ENCODE measurements around the gene ANO5.
"Not testable (repeated sequence)": the region's sequence is repeated elsewhere in the genome, so short reads cannot be mapped to it uniquely, and the experiment has no call there.

The ANO5 gene

GRCh38 chr11:22207162-22207561 lies 14.3 kb downstream of the ANO5 start:
- no peak for DNase-seq

- no peak for DNase-seq
These were observed 15.4 kb downstream of the ANO5 start for GRCh38 chr11:22208151-22208858.

GRCh38 chr11:22216940-22217339 lies 24.1 kb downstream of the ANO5 start:
- DNase-seq: no peak

- DNase-seq: no peak
These were observed 28.3 kb downstream of the ANO5 start for GRCh38 chr11:22221143-22221542.

- DNase-seq: no peak
These were observed 32.3 kb downstream of the ANO5 start for GRCh38 chr11:22225190-22225589.

GRCh38 chr11:22234743-22235142 lies 41.9 kb downstream of the ANO5 start:
- DNase-seq: no peak

GRCh38 chr11:22244986-22245592 lies 52.2 kb downstream of the ANO5 start:
- DNase-seq: peak; percentile 27

- DNase-seq: no peak
These were observed 54.1 kb downstream of the ANO5 start for GRCh38 chr11:22246992-22247391.

GRCh38 chr11:22249871-22250270 lies 57.0 kb downstream of the ANO5 start:
- DNase-seq: no peak

- no peak for DNase-seq
These were observed 64.0 kb downstream of the ANO5 start for GRCh38 chr11:22256876-22257275.

- no peak for DNase-seq
These were observed 70.7 kb downstream of the ANO5 start for GRCh38 chr11:22263613-22264012.

- DNase-seq: not testable (repeated sequence)
These were observed 76.2 kb downstream of the ANO5 start for GRCh38 chr11:22268983-22269624.

GRCh38 chr11:22273781-22274180 lies 80.9 kb downstream of the ANO5 start:
- no peak for DNase-seq

- no peak for DNase-seq
These were observed 82.7 kb downstream of the ANO5 start for GRCh38 chr11:22275600-22275999.

- no peak for DNase-seq
These were observed 83.7 kb downstream of the ANO5 start for GRCh38 chr11:22276535-22276934.

GRCh38 chr11:22284991-22285390 lies 92.1 kb downstream of the ANO5 start:
- not testable (repeated sequence) for DNase-seq

- no peak for DNase-seq
These were observed 109.5 kb downstream of the ANO5 start for GRCh38 chr11:22302368-22302767.

- no peak for DNase-seq
These were observed 111.6 kb downstream of the ANO5 start for GRCh38 chr11:22304337-22304961.

GRCh38 chr11:22317656-22318055 lies 124.8 kb downstream of the ANO5 start:
- DNase-seq: no peak

GRCh38 chr11:22331771-22332170 lies 138.9 kb downstream of the ANO5 start:
- no peak for DNase-seq

Measured in stimulated activated CD8-positive, alpha-beta memory T cell treated with anti-CD3 and anti-CD28 coated beads, Interleukin-4, amount 100 ng/mL, for 48 hours (primary cell).